H4 (cell line): ENCODE results near the gene MORC2. TPM values are rescaled to one million over a fixed set of nuclear protein-coding genes. Genes with fewer than 3 reads are reported as not detected.
A peak's percentile ranks its signal among the peaks of the same experiment; 100 is the strongest.

Source experiments
- DNase-seq: peaks from one replicate; pipeline ENCODE4 v3.0.0-alpha.2; 2015; ENCODE audit warnings: low spot score
- total RNA-seq: library from RNA; depleted of rRNA; stranded (reverse); fragments of >200 nt; shearing (Covaris generic); gene quantifications from 2 replicates; pipeline ENCODE4 v1.2.3, GENCODE V29; 2014; rRNA removed

MORC2 gene
- 9.0 and 10.8 TPM in 2 replicates for total RNA-seq

DNA sequence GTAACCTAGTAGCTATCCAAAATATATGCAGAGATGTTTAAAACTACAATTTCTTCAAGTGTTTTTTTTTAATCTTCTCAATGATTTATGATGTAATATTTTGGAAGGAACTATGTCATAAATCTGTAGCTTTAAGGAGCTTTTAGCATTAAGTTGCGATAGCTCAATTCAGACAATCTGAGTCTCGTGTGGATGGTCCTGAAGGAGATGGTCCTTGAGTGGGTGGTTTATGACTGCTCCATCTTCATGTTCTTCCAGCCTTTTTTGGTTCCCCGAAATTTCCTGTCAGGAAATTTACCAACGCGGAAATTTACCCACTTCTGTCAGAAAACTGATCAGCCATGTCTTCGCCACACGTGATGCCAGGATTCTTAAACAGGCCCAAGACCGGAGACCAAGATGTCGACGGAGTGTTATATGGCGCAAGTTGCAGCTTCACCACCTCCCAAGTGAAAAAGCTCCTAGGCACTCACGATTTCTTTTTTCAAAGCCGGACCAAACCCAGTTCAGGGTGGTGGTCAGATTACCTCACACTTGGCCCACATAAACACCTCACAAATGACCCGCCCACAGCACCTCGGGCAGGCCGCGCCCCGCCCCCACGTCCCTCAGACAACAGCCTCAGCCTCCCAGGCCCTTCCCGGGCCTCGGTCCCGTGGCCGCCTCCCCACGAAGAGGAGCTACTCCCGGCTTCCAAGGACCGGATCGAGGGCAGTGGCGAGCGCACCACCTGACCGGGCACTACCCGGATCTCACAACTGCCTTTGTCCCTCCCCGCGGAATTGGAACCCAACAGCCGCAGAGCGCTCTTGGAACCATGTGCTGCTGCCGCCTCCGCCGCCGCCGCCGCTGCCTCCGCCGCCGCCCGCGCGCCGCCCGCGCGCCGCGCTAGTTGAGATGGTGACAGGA lies at the start of gene MORC2:
Gene MORC2 (minus strand): TSS at position 760 of the 909 bp plus-strand sequence. CDS start 885 bp downstream, outside the sequence.
- peak; percentile 49 for DNase-seq

DNA sequence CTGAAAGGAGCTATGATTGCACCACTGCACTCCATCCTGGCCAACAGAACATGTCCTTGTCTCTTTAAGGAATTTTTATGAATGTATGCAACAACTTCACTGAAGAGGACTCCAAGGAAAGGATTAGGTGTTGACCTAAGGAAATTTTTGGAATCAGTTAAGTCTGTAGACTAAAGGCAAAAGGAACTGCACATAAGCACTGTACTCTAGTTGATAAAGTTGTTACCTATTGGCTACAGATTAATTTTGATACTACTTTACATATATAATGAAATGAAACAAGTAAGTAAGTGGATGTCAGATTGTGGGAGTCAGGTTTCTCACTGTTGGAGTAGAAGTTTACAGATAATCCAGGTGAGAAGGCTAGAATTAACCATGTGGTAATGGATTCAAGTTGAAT lies 37.0 kb upstream of the MORC2 start:
- DNase-seq = no peak

DNA sequence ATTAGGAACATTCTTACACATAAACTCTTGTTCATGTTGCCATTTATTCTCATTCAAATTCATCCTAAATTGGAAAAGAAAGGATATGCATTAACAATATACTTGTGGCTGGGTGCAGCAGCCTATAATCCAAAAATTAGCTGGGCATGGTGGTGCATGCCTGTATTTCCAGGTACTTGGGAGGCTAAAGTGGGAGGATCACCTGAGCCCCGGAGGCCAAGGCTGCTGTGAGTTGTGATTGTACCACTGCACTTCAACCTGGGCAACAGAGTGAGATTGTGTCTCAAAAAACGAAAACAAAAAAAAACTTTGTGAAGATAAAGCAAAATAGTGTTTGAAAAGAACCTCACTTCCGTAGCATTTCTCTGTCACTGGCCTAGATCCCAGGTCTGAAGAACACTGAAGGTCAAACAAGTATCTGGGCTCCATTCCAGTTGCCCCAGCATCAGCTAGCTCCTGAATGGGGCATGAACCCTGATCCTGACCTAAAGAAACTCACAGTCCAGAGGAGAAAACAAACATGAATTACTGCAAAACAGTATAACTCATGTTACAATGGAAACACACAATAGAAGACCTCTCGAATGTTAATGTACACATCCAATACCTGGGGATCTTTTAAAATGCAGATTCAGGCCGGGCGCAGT lies 32.7 kb upstream of the MORC2 start:
- no peak for DNase-seq

DNA sequence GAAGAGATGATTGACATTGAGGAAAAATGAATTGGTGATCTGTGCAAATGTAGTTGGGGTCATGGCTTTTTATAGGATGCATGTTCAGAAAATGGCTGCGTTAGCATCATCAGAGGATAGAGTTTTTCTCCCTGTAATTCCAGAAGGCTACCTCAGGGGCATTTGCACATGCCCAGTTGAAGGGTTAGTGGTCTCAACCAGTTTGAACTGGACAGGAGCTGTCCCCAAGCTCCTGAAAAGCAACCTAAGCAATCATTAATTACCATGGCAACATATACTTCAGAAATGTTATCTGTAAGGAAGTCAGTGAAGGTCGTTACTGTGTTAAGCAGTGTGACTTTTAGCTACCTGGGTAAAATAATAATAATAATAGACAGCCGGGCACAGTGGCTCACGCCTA lies 29.8 kb upstream of the MORC2 start:
- no peak for DNase-seq

DNA sequence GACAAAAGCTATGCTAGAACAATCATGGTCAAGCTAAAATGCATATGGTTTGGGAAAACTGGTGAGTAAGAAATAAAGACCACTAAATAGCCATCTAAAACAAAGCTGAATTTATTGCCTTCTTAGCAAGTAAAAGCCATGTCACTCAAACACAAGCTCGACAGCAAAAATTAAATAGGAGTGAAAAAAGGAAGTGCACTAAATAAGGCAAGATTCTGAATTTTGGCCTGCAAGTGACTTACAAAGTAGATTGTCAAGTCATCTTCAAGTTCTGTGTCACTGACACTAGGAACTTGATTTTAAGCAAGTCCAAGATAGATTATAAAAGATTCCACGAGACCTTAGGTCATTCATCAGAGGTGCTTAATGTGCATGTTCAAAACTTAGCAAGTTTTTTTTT lies 27.9 kb upstream of the MORC2 start:
- DNase-seq = no peak

GRCh38 chr22:30994960-30995359 lies 26.4 kb upstream of the MORC2 start:
- DNase-seq = no peak

GRCh38 chr22:30992565-30992964 lies 24.0 kb upstream of the MORC2 start:
- DNase-seq = no peak

- DNase-seq = no peak
Measured at GRCh38 chr22:30990690-30991089, 22.1 kb upstream of the MORC2 start.

- no peak for DNase-seq
Measured at GRCh38 chr22:30989474-30989873, 20.9 kb upstream of the MORC2 start.

DNA sequence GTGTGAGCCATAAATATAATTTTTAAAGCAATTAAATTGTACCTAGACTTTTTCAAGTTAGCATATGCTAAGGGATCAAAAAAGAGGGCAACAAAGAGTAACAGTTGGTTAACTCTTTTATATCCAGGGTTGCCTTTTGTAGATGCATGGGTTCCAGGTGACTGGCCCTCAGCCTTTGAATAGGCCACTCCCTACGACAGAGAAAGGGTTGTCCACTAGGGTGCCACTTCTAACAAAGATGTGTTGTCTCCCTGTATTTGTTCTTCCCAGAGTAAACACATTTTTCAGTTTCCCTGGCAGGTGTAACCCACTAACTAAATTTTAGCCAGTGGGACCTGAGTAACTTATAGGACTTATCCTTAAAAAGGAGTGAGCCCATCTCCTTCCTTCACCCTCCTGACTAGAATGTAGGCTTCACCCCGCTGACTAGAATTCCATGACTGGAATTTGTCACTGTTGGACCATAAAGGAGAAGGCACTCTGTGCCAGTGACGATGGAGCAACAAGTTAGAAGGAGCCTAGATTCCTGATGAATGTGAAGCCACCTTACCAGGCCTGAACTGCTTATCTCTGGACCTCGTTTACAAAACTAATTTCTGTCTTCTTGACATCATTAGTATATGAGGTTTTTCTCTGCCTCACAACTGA lies 17.1 kb upstream of the MORC2 start:
- DNase-seq = no peak

DNA sequence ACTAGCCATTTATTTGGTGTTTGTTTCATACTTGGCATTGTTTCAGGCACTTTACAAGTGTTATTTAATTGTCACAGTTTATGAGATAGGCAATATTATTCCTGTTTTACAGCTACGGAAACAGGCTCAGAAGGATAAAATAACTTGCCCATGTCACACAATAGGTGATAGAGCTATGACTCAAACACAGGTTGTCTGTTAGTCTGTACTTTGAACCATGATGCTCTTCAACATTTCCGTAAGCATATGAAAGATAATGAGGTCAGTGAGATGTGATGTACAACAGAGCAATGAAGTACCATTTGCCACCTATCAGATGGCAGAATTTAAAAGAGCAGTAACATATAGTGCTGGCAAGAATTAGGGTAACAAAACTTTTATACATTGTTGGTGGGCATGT lies 15.7 kb upstream of the MORC2 start:
- no peak for DNase-seq

DNA sequence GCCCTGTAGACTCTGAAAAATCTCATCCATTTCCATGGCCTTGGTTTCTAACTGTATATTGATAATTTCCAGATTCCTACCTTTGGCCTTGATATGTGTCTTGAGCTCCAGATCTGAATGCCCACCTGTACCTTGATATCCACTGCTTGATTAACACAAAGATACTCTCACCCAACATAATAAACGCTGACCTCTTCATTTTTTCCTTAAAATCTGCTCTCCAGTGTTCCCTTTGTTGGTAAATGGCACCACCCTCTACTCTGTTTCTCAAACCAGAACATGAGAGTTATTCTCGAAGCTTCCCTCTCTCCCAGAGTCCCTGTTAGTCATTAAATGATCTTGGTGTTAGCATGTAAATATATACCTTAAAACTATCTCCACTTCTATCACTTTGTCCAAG lies 13.9 kb upstream of the MORC2 start:
- no peak for DNase-seq

- DNase-seq = no peak
Measured at GRCh38 chr22:30979932-30980331, 11.4 kb upstream of the MORC2 start.

- no peak for DNase-seq
Measured at GRCh38 chr22:30978304-30978962, 9.9 kb upstream of the MORC2 start.

DNA sequence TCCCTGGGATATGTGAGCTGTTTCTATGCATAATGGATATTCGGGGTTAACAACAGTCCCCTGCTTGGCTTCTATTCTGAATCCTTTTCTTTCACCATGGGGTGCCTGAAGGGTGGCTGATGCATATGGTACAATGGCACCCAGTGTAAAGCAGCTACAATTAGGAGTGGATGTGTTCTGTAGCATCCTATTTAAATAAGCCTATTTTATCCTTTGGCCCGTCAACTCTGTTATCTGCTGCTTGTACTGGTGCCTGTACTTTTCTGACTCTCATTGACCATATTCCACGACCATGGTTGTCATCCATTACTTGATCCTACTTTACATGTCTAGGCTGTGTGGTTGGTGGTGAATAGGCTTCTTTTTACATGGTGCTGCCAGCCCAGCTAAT lies 1.8 kb upstream of the MORC2 start:
- no peak for DNase-seq

DNA sequence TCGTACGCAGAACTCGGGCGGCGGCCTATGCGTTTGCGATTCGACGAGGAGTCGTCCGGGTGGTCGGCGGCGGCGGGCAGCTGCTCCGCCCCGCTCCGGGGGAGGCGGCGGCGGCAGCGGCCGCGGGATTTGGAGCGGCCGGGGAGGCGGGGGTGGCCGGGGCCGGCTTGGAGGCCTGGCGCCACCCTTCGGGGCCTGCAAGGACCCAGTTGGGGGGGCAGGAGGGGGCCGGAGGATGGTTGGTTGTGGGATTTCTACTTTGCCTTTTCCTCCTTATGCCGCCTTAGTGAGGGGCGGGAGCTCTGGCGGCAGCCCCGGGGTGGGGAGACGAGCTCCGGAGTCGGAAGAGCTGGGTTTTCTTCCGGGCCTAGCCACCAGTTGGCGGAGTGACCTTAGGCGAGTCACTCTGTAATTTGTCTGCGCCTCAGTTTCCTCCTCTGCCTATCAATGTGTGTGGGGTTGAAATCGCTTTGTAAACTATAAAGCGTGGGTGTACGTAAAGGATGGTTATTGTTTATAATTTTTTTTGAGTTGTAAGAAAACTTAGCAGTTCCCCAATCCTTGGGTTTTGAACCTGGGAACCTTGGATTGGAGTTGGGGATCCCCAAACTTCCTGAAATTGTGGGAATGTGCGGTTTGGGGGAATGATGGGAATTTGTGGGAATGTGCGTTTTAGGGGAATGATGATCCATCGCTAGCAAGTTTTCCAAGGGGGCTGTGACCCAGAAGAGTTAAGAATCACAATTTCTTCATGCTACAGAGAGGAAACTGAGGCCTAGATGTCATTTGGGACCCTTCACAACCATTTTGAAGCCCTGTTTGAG lies 1.2 kb upstream of the MORC2 start:
- no peak for DNase-seq

DNA sequence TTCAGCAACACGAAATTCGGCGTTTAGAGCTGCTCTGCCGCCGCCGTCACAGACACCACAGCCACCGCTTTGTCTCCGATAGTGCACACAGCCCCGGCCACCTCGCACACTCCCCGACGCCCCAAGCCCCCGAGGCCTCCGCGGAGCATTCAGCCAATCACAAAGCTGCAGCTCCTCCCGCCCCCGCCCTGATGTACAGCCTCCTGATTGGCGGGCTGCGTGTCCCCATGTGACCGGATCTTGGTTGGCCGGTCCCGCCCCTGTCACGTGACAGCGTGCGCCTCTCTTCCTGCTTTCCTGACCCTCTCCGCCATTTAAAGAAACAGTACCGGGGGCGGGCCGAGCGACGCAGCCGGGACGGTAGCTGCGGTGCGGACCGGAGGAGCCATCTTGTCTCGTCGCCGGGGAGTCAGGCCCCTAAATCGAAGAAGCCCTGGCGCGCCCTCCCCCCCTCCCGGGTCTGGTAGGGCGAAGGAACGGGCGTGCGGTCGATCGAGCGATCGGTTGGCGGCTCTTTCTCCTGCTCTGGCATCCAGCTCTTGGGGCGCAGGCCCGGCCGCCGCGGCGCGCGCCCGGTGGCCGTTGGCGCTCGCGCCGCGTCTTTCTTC lies 454 bp upstream of the MORC2 start, which contains the start of gene TUG1:
Gene TUG1 (plus strand): TSS at position 342 of the 608 bp plus-strand sequence.
- peak; percentile 96 for DNase-seq

DNA sequence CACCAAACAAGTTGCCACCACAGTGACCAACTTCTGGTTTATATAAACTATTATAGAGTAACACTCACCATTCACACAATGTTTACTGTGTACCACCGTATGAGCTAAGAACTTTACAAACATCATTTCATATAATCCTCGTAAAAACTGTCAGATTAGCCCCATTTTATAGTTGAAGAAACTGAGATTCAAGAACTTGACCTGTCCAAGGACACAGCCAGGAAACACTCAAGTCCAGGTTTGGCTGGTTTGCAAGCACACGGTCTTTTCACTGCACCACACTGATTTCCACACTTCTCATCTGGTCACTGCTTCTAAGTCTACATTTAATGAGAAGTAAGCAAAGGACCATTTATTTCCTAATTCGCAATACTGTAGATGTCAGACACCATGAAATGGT lies 3.7 kb downstream of the MORC2 start:
- DNase-seq = no peak

GRCh38 chr22:30955153-30955552 lies 13.4 kb downstream of the MORC2 start:
- no peak for DNase-seq

DNA sequence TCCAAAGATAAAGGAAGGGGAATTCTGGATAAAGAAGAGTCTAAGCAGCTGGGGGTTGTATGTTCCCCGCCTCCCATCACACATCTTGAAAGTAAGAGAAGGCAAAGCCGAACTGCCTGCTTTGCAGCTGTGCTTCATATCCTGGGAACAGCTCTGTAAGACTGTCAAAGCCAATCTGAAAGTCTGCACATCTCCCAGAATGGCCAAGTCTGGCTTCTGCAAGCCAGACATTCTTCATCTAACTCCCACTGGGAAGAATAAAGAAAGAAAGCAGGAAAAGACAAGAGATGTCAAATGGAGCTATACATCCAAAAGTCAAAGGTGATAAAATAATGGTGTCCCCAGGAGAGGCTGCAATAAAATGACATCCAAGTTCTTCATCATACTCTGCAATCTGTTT lies 15.4 kb downstream of the MORC2 start:
- no peak for DNase-seq
